PFSK-1 (cell line): ENCODE measurements around the gene CAND2.

Source experiments
- POLR2AphosphoS5 ChIP-seq: IDR thresholded peaks from 2 replicates; pipeline ENCODE4 v1.6.1; 2012; ENCODE audit warnings: low read depth, mild to moderate bottlenecking, control low read depth, low read length, moderate library complexity
- TF ChIP-seq, protein P1 (sequence below), 2 experiments: IDR thresholded peaks; 2 replicates each; pipeline versions ENCODE4 v1.6.1 to v1.8.0; 2011 to 2012; ENCODE audit warnings: low read depth in 2 of 2, low read length in 2 of 2, control low read depth in 1 of 2, inconsistent platforms in 1 of 2, mild to moderate bottlenecking in 1 of 2, moderate library complexity in 1 of 2; ENCODE audit not compliant: insufficient read depth in 1 of 2

DNA sequence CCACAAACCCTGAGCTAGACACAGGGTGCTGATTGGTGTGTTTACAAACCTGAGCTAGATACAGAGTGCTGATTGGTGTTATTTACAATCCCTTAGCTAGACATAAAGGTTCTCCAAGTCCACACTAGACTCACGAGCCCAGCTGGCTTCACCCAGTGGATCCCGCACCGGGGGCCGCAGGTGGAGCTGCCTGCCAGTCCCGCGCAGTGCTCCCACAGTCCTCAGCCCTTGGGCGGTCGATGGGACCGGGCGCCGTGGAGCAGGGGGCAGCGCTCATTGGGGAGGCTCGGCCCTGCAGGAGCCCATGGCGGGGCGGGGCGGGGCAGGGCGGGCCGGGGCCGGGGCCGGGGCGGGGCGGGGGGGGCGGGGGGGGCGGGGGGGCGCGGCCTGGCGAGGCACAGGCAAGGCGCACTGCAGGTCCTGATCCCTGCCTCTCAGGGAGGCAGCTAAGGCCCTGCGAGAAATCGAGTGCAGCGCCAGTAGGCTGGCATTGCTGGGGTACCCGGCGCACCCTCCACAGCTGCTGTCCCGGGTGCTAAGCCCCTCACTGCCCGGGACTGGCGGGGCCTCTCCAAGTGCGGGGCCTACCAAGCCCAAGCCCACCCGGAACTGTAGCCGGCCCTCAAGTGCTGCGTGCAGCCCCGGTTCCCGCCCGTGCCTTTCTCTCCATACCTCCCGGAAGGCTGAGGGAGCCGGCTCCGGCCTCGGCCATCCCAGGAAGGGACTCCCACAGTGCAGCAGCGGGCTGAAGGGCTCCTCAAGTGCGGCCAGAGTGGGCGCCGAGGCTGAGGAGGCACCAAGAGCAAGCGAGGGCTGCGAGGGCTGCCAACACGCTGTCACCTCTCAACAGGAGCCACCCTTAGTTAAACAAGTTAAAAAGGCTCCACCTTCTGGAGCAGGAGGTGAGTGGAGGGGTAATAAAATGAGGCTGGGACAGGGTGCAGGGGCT lies 27.6 kb upstream of the CAND2 start:
- TF ChIP-seq, protein P1, sequence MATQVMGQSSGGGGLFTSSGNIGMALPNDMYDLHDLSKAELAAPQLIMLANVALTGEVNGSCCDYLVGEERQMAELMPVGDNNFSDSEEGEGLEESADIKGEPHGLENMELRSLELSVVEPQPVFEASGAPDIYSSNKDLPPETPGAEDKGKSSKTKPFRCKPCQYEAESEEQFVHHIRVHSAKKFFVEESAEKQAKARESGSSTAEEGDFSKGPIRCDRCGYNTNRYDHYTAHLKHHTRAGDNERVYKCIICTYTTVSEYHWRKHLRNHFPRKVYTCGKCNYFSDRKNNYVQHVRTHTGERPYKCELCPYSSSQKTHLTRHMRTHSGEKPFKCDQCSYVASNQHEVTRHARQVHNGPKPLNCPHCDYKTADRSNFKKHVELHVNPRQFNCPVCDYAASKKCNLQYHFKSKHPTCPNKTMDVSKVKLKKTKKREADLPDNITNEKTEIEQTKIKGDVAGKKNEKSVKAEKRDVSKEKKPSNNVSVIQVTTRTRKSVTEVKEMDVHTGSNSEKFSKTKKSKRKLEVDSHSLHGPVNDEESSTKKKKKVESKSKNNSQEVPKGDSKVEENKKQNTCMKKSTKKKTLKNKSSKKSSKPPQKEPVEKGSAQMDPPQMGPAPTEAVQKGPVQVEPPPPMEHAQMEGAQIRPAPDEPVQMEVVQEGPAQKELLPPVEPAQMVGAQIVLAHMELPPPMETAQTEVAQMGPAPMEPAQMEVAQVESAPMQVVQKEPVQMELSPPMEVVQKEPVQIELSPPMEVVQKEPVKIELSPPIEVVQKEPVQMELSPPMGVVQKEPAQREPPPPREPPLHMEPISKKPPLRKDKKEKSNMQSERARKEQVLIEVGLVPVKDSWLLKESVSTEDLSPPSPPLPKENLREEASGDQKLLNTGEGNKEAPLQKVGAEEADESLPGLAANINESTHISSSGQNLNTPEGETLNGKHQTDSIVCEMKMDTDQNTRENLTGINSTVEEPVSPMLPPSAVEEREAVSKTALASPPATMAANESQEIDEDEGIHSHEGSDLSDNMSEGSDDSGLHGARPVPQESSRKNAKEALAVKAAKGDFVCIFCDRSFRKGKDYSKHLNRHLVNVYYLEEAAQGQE (IDR thresholded peaks at IDR 0.05; ENCODE audit: insufficient read depth in 1 of 2, low read depth in 2 of 2, low read length in 2 of 2), result no peak
- TF ChIP-seq POLR2AphosphoS5, result no peak
